ENCODE results near the gene RHOA.

DNA sequence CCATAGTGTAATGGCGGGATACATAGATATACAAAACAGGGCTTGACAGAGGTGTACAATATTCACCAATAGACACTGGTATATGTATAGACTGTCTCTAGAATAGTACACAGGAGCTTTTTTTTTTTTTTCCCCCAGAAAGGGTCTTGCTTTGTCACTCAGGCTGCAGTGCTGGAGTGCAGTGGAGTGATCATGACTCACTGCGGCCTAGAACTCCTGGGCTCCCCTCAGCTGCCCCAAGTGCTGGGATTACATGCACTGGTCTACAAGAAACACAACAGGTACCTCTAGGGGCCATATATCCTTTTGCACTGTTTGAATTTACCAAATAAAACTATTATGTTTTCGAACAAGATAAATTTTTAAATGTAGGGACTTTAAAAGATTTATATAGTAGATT lies 12.3 kb downstream of the RHOA start:
- TF ChIP-seq POLR2AphosphoS5 (IDR thresholded peaks at IDR 0.05), result no peak
- TF ChIP-seq, protein P1, sequence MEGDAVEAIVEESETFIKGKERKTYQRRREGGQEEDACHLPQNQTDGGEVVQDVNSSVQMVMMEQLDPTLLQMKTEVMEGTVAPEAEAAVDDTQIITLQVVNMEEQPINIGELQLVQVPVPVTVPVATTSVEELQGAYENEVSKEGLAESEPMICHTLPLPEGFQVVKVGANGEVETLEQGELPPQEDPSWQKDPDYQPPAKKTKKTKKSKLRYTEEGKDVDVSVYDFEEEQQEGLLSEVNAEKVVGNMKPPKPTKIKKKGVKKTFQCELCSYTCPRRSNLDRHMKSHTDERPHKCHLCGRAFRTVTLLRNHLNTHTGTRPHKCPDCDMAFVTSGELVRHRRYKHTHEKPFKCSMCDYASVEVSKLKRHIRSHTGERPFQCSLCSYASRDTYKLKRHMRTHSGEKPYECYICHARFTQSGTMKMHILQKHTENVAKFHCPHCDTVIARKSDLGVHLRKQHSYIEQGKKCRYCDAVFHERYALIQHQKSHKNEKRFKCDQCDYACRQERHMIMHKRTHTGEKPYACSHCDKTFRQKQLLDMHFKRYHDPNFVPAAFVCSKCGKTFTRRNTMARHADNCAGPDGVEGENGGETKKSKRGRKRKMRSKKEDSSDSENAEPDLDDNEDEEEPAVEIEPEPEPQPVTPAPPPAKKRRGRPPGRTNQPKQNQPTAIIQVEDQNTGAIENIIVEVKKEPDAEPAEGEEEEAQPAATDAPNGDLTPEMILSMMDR (IDR thresholded peaks at IDR 0.05), result no peak
- TF ChIP-seq POLR2A (IDR thresholded peaks at IDR 0.05), result no peak
